H9 (cell line): ENCODE results near the gene ASPG. TPM values are rescaled to one million over a fixed set of nuclear protein-coding genes. Genes with fewer than 3 reads are reported as not detected.

ENCODE experiments used
- DNase-seq: peaks from one replicate; pipeline ENCODE4 v3.0.0-alpha.2; 2017
- H2AFZ ChIP-seq: one replicate; pipeline ENCODE4 v1.6.1; 2013; ENCODE audit warnings: mild to moderate bottlenecking, low read length, control low read depth, moderate library complexity
- H2AK5ac ChIP-seq: 2 replicates; pipeline ENCODE4 v1.6.1; 2013; ENCODE audit warnings: low read length, control low read depth, mixed read lengths; ENCODE audit not compliant: insufficient read length
- H2BK120ac ChIP-seq: one replicate; pipeline ENCODE4 v1.6.1; 2013; ENCODE audit warnings: low read depth, mild to moderate bottlenecking, low read length, control low read depth, inconsistent platforms; ENCODE audit not compliant: poor library complexity, severe bottlenecking
- H2BK12ac ChIP-seq: 2 replicates; pipeline ENCODE4 v1.6.1; 2013; ENCODE audit warnings: low read length, control low read depth, mixed read lengths, low read depth; ENCODE audit not compliant: insufficient read length
- H2BK15ac ChIP-seq: 2 replicates; pipeline ENCODE4 v1.6.1; 2013; ENCODE audit warnings: low read depth, low read length, control low read depth
- H2BK20ac ChIP-seq: one replicate; pipeline ENCODE4 v1.6.1; 2013; ENCODE audit warnings: low read depth, mild to moderate bottlenecking, low read length, control low read depth, inconsistent platforms; ENCODE audit not compliant: poor library complexity, severe bottlenecking
- H2BK5ac ChIP-seq: 2 replicates; pipeline ENCODE4 v1.6.1; 2013; ENCODE audit warnings: low read length, control low read depth, mixed read lengths; ENCODE audit not compliant: insufficient read length
- H3K14ac ChIP-seq: 2 replicates; pipeline ENCODE4 v1.6.1; 2013; ENCODE audit warnings: low read length, control low read depth; ENCODE audit not compliant: insufficient read depth
- H3K18ac ChIP-seq: 2 replicates; pipeline ENCODE4 v1.6.1; 2013; ENCODE audit warnings: low read depth, mild to moderate bottlenecking, mixed read lengths, low read length, control low read depth; ENCODE audit not compliant: insufficient read length
- H3K23ac ChIP-seq: 2 replicates; pipeline ENCODE4 v1.6.1; 2013; ENCODE audit warnings: low read length, control low read depth, mixed read lengths, low read depth; ENCODE audit not compliant: insufficient read length
- H3K23me2 ChIP-seq: 2 replicates; pipeline ENCODE4 v1.6.1; 2013; ENCODE audit warnings: low read depth, mild to moderate bottlenecking, mixed read lengths, low read length, control low read depth; ENCODE audit not compliant: insufficient read length, poor library complexity, severe bottlenecking
- H3K27ac ChIP-seq: 2 replicates; pipeline ENCODE4 v1.5.1; 2013; ENCODE audit warnings: low read length, control low read depth, mixed read lengths, low read depth; ENCODE audit not compliant: insufficient read length
- H3K27me3 ChIP-seq: 2 replicates; pipeline ENCODE4 v1.6.1; 2013; ENCODE audit warnings: low read length, control low read depth, inconsistent platforms; ENCODE audit not compliant: insufficient read depth
- H3K4ac ChIP-seq: 2 replicates; pipeline ENCODE4 v1.6.1; 2013; ENCODE audit warnings: low read depth, mild to moderate bottlenecking, control low read depth, inconsistent platforms, low read length, moderate library complexity
- H3K4me1 ChIP-seq: 2 replicates; pipeline ENCODE4 v1.6.1; 2013; ENCODE audit warnings: low read length, control low read depth, inconsistent platforms; ENCODE audit not compliant: insufficient read depth
- H3K4me2 ChIP-seq: 2 replicates; pipeline ENCODE4 v1.6.1; 2013; ENCODE audit warnings: low read length, control low read depth, mixed read lengths; ENCODE audit not compliant: insufficient read length, insufficient read depth
- H3K56ac ChIP-seq: 2 replicates; pipeline ENCODE4 v1.6.1; 2013; ENCODE audit warnings: low read depth, mild to moderate bottlenecking, mixed read lengths, low read length, control low read depth; ENCODE audit not compliant: insufficient read length
- H3K79me1 ChIP-seq: 2 replicates; pipeline ENCODE4 v1.6.1; 2013; ENCODE audit warnings: low read depth, mild to moderate bottlenecking, moderate library complexity, low read length, control low read depth, inconsistent platforms; ENCODE audit not compliant: insufficient read depth, poor library complexity, severe bottlenecking
- H3K79me2 ChIP-seq: 2 replicates; pipeline ENCODE4 v1.6.1; 2013; ENCODE audit warnings: low read length, control low read depth, inconsistent platforms; ENCODE audit not compliant: insufficient read depth
- H3K9ac ChIP-seq: 2 replicates; pipeline ENCODE4 v1.6.1; 2013; ENCODE audit warnings: low read length, control low read depth, mixed read lengths; ENCODE audit not compliant: insufficient read length; ENCODE audit errors: extremely low read depth
- H3K9me3 ChIP-seq: one replicate; pipeline ENCODE4 v1.6.1; 2013; ENCODE audit warnings: low read depth, low read length, inconsistent platforms; ENCODE audit not compliant: control insufficient read depth
- H3T11ph ChIP-seq: one replicate; pipeline ENCODE4 v1.6.1; 2013; ENCODE audit warnings: mild to moderate bottlenecking, low read length, control low read depth, inconsistent platforms
- H4K20me1 ChIP-seq: one replicate; pipeline ENCODE4 v1.6.1; 2013; ENCODE audit not compliant: control insufficient read depth, insufficient read length, insufficient read depth
- H4K5ac ChIP-seq: 2 replicates; pipeline ENCODE4 v1.6.1; 2013; ENCODE audit warnings: low read depth, mild to moderate bottlenecking, mixed read lengths, low read length, control low read depth; ENCODE audit not compliant: insufficient read length
- H4K8ac ChIP-seq: replicated peaks from 2 replicates; pipeline ENCODE4 v1.6.1; 2013; ENCODE audit warnings: low read length, control low read depth, mixed read lengths, low read depth; ENCODE audit not compliant: insufficient read length
- H4K91ac ChIP-seq: 2 replicates; pipeline ENCODE4 v1.6.1; 2013; ENCODE audit warnings: low read depth, mild to moderate bottlenecking, moderate library complexity, mixed read lengths, low read length, control low read depth; ENCODE audit not compliant: insufficient read length
- H3K27ac Mint-ChIP-seq, 3 experiments: 2 replicates in 2 of 3; 3 replicates in 1 of 3; pipeline ENCODE4 v1.8.0; 2020 to 2021; ENCODE audit warnings: mixed read lengths in 3 of 3, mild to moderate bottlenecking in 1 of 3, moderate library complexity in 1 of 3
- H3K27me3 Mint-ChIP-seq: 2 replicates; pipeline ENCODE4 v1.8.0; 2021; ENCODE audit warnings: low read depth, mild to moderate bottlenecking, moderate library complexity, mixed read lengths
- H3K36me3 Mint-ChIP-seq, 3 experiments: 2 replicates in 2 of 3; 3 replicates in 1 of 3; pipeline ENCODE4 v1.8.0; 2020 to 2021; ENCODE audit warnings: low read depth in 3 of 3, mixed read lengths in 3 of 3; ENCODE audit not compliant: insufficient read depth in 1 of 3
- H3K4me1 Mint-ChIP-seq, 2 experiments: 2 replicates each; pipeline ENCODE4 v1.8.0; 2020; ENCODE audit warnings: mixed read lengths in 2 of 2
- H3K4me3 Mint-ChIP-seq, 2 experiments: 2 replicates in 1 of 2; 3 replicates in 1 of 2; pipeline ENCODE4 v1.8.0; 2020 to 2021; ENCODE audit warnings: mild to moderate bottlenecking in 2 of 2, mixed read lengths in 2 of 2, moderate library complexity in 1 of 2
- H3K9me3 Mint-ChIP-seq, 2 experiments: 2 replicates in 1 of 2; 3 replicates in 1 of 2; pipeline ENCODE4 v1.8.0; 2020; ENCODE audit warnings: mild to moderate bottlenecking in 2 of 2, mixed read lengths in 2 of 2, moderate library complexity in 1 of 2
- CTCF ChIP-seq: fragments of 200-600 bp; sonication (generic); conservative IDR thresholded peaks from 3 replicates; pipeline ENCODE4 v1.8.0; 2021; ENCODE audit warnings: antibody characterized with exemption, mild to moderate bottlenecking
- WGBS: extraction: QIAGEN DNeasy Blood & Tissue Kit; methylation state at CpG from one replicate; pipeline ENCODE4 v1.1.7; 2013; ENCODE audit warnings: missing lambda C conversion rate, low lambda C conversion rate, mixed read lengths; ENCODE audit not compliant: insufficient read length; ENCODE audit errors: extremely low coverage; 5-methylcytosine and 5-hydroxymethylcytosine counted together
- total RNA-seq: library from RNA; stranded (reverse); gene quantifications from 2 replicates; pipeline ENCODE4 v1.2.1, GENCODE V29; 2021

The ASPG gene
- total RNA-seq, 1 experiment from 2014 or later, result 0.33 TPM

GRCh38 chr14:104108570-104109541 is 23.4 kb downstream of the ASPG start:
- peaks cover 2 to 16% of the 10 kb centered on the region in 2 experiments; a peak in 3 of 4 replicates for H3K4me1 Mint-ChIP-seq
- H3K14ac ChIP-seq, result peak overlapping the region; percentile 14; the same call in 1 of the 2 replicates

More at GRCh38 chr14:104108570-104109541, 23.4 kb downstream of the ASPG start:
- Histone ChIP-seq H3K4me2 (no peak overlapping the region), H3K4ac (no peak overlapping the region), H3K23me2 (no peaks in the 10 kb centered on the region), H4K20me1 (no peaks in the 10 kb centered on the region), H3K4me1 (no peaks in the 10 kb centered on the region; the same call in 1 of the 2 replicates), H3K23ac (no peak overlapping the region), H2BK120ac (no peak overlapping the region), H2AK5ac (no peak overlapping the region), H3K18ac (no peak overlapping the region), H3T11ph (no peak overlapping the region), H3K56ac (no peak overlapping the region), H3K27me3 (no peaks in the 10 kb centered on the region), H3K79me2 (no peaks in the 10 kb centered on the region), H2BK5ac (no peak overlapping the region), H4K5ac (no peak overlapping the region), H3K9me3 (no peaks in the 10 kb centered on the region), H4K91ac (no peak overlapping the region), H2BK12ac (no peak overlapping the region), H3K79me1 (no peaks in the 10 kb centered on the region), H3K27ac (no peak overlapping the region), H2AFZ (no peak overlapping the region), H2BK15ac (no peak overlapping the region), H3K9ac (no peak overlapping the region), H2BK20ac (no peak overlapping the region), H4K8ac (no peak overlapping the region)
- Mint-ChIP-seq H3K36me3 (no peaks in the 10 kb centered on the region), H3K9me3 (no peaks in the 10 kb centered on the region; a peak in 1 of 5 replicates), H3K27me3 (peaks cover 2% of the 10 kb centered on the region), H3K27ac (no peak overlapping the region; a peak in 1 of 7 replicates), H3K4me3 (no peak overlapping the region)
- peak; percentile 29 for DNase-seq
- no peak for TF ChIP-seq CTCF
- no CpG with 5 or more reads among the region's 26 CpGs for WGBS
